ENCODE measurements around the gene EGFL6. TPM values are rescaled to one million over a fixed set of nuclear protein-coding genes. Genes with fewer than 3 reads are reported as not detected.
"Not testable (repeated sequence)": the region's sequence is repeated elsewhere in the genome, so short reads cannot be mapped to it uniquely, and the experiment has no call there.

Gene EGFL6
- total RNA-seq, 1 donor from 2014 or later = not detected

- intact Hi-C loops (cut with DNase I) = no loop called here
- DNase-seq (no peak), ATAC-seq (ENCODE audit: poor library complexity) (no peak)
Observed at GRCh38 chrX:13673016-13673415, 103.6 kb downstream of the EGFL6 start.

- DNase-seq = no peak
- ATAC-seq (ENCODE audit: poor library complexity) = no peak
- intact Hi-C loops (cut with DNase I) = no loop called here
Observed at GRCh38 chrX:13676885-13677284, 107.5 kb downstream of the EGFL6 start.

- DNase-seq; intact Hi-C loops (cut with DNase I); ATAC-seq (ENCODE audit: poor library complexity): not testable (repeated sequence)
Observed at GRCh38 chrX:13679700-13680099, 110.3 kb downstream of the EGFL6 start.

- intact Hi-C loops (cut with DNase I) = no loop called here
- DNase-seq (no peak), ATAC-seq (ENCODE audit: poor library complexity) (no peak)
Observed at GRCh38 chrX:13681595-13681994, 112.2 kb downstream of the EGFL6 start.

Small RNA genes lying within 50 kb of the gene (microRNA-seq; reads per million reads assigned to microRNA genes)
- gene MIR6086 = not detected

Other genes starting within 250 kb of the EGFL6 start
- not detected for gene ATXN3L, start 249.5 kb upstream of the EGFL6 start, total RNA-seq
- 7.3 TPM for gene TCEANC, start 83.5 kb downstream of the EGFL6 start, total RNA-seq
- 22.6 TPM for gene RAB9A, start 119.5 kb downstream of the EGFL6 start, total RNA-seq
- gene TRAPPC2, start 165.0 kb downstream of the EGFL6 start, total RNA-seq = 6.8 TPM
- 7.0 TPM for gene OFD1, start 165.1 kb downstream of the EGFL6 start, total RNA-seq
- 5.3 TPM for gene GPM6B, start 247.5 kb downstream of the EGFL6 start, total RNA-seq